Measurements from ENCODE around the gene SH2D2A.

GRCh38 chr1:156851779-156852417 is 35.2 kb upstream of the SH2D2A start:
- TF ChIP-seq CTCF (IDR thresholded peaks at IDR 0.05) (no peak), POLR2A (IDR thresholded peaks at IDR 0.05) (no peak), EP300 (IDR thresholded peaks at IDR 0.05) (no peak)
